K562 (cell line): ENCODE results near the gene MRRF. TPM values are rescaled to one million over a fixed set of nuclear protein-coding genes. Genes with fewer than 3 reads are reported as not detected.

Experiments used
- BDP1 ChIP-seq: IDR thresholded peaks from 3 replicates; pipeline ENCODE4 v1.6.1; 2011; ENCODE audit not compliant: insufficient read length, insufficient read depth
- CXXC5 ChIP-seq: fragments of 250-450 bp; sonication (Bioruptor Pico); IDR thresholded peaks from 2 replicates; pipeline ENCODE4 v1.8.0; 2022; ENCODE audit warnings: inconsistent platforms, mild to moderate bottlenecking, moderate library complexity
- ELF4 ChIP-seq: fragments of 450-650 bp; formaldehyde crosslinking; IDR thresholded peaks from 2 replicates; pipeline ENCODE4 v1.4.0; 2022; ENCODE audit warnings: missing genetic modification characterization
- FOXJ2 ChIP-seq: fragments of 200-800 bp; sonication (Bioruptor generic); IDR thresholded peaks from 2 replicates; pipeline ENCODE4 v1.6.1; 2016; ENCODE audit warnings: missing genetic modification characterization, missing compliant biosample characterization
- GTF2A2 ChIP-seq: IDR thresholded peaks from 2 replicates; pipeline ENCODE4 v1.6.1; 2016; ENCODE audit warnings: mild to moderate bottlenecking, missing genetic modification characterization, missing compliant biosample characterization
- IRF1 ChIP-seq: sonication (generic); formaldehyde crosslinking; IDR thresholded peaks from 2 replicates; pipeline ENCODE4 v1.8.0; 2022; ENCODE audit warnings: missing genetic modification reagents, mild to moderate bottlenecking, borderline replicate concordance
- NCOA2 ChIP-seq, 2 experiments: fragments of 450-650 bp; IDR thresholded peaks; 2 replicates each; pipeline ENCODE4 v1.6.1; 2018; ENCODE audit warnings: mild to moderate bottlenecking in 2 of 2, moderate library complexity in 1 of 2; ENCODE audit not compliant: partially characterized antibody in 2 of 2
- NELFE ChIP-seq: IDR thresholded peaks from 2 replicates; pipeline ENCODE4 v1.6.1; 2011; ENCODE audit warnings: mild to moderate bottlenecking; ENCODE audit not compliant: insufficient read depth, insufficient read length
- NFE2L1 ChIP-seq: fragments of 450-650 bp; IDR thresholded peaks from 2 replicates; pipeline ENCODE4 v1.6.1; 2016; ENCODE audit warnings: missing genetic modification characterization, low read depth, mild to moderate bottlenecking, missing compliant biosample characterization, moderate library complexity, borderline replicate concordance
- RREB1 ChIP-seq: fragments of 250-450 bp; sonication (Bioruptor Pico); IDR thresholded peaks from 2 replicates; pipeline ENCODE4 v1.4.0; 2020
- STAG1 ChIP-seq: sonication (generic); formaldehyde crosslinking; IDR thresholded peaks from 2 replicates; pipeline ENCODE4 v1.5.0; 2020; ENCODE audit warnings: missing genetic modification reagents, borderline replicate concordance
- THRA ChIP-seq: fragments of 450-650 bp; IDR thresholded peaks from 2 replicates; pipeline ENCODE4 v1.6.1; 2017; ENCODE audit warnings: mild to moderate bottlenecking, moderate library complexity
- USF1 ChIP-seq: sonication (generic); formaldehyde crosslinking; IDR thresholded peaks from 2 replicates; pipeline ENCODE4 v1.9.0; 2022; ENCODE audit warnings: mild to moderate bottlenecking, missing genetic modification reagents
- ZFP36 ChIP-seq: fragments of 150-350 bp; IDR thresholded peaks from 2 replicates; pipeline ENCODE4 v1.6.1; 2018; ENCODE audit warnings: low read length, low read depth; ENCODE audit not compliant: partially characterized antibody
- ZNF24 ChIP-seq: fragments of 450-650 bp; IDR thresholded peaks from 2 replicates; pipeline ENCODE4 v1.6.1; 2016
- ZNF583 ChIP-seq: fragments of 250-450 bp; sonication (Bioruptor Pico); IDR thresholded peaks from 2 replicates; pipeline ENCODE4 v1.4.0; 2020
- polyA plus RNA-seq, 8 experiments: library from polyadenylated mRNA; depleted of rRNA in 4 of 8; stranded (reverse) in 5 of 8; unstranded in 3 of 8; fragments of >200 nt; fragmentation: Nextera tagmentation in 2 of 8; fragmentation: Illumina TruSeq in 1 of 8; extraction: Ambion mirVana in 2 of 8; extraction: Trizol in 1 of 8; gene quantifications; 2 replicates each; pipeline versions ENCODE4 v1.2.1 to v1.2.3, GENCODE V29; 2011 to 2014; ENCODE audit warnings: inconsistent platforms in 1 of 8, missing spikeins in 1 of 8
- total RNA-seq, 7 experiments: library from RNA; depleted of rRNA in 6 of 7; stranded (reverse); fragments of >200 nt in 6 of 7; fragmentation: Illumina TruSeq in 2 of 7; extraction: Trizol in 2 of 7; gene quantifications; 2 replicates each; pipeline versions ENCODE4 v1.2.1 to v1.2.3, GENCODE V29; 2011 to 2021; ENCODE audit warnings: low replicate concordance in 1 of 7

Gene MRRF
- total and polyA plus RNA-seq, 9 of the 15 experiments (the other 6 are each of a cell fraction or from before 2014, with no cell fraction given) = 55.0 to 105 (median 81.2) TPM

- TF ChIP-seq USF1 (peak; percentile 26; the same call in 1 of the 2 replicates), NELFE (no peak), ZFP36 (peak; percentile 80), BDP1 (no peak), NFE2L1 (tag) (no peak), GTF2A2 (no peak), THRA (no peak), ZNF583 (CRISPR knock-in tag) (no peak), RREB1 (CRISPR knock-in tag) (no peak), ELF4 (CRISPR knock-in tag) (no peak), ZNF24 (0 out of 2 replicates have a peak, but pooled peaks have one; percentile 20), CXXC5 (CRISPR knock-in tag) (no peak), FOXJ2 (no peak), NCOA2 (IDR thresholded peaks at IDR 0.05; ENCODE audit: partially characterized antibody in 2 of 2) (no peak), IRF1 (CRISPR knock-in tag) (no peak), STAG1 (CRISPR knock-in tag) (no peak)
These were observed 74.9 kb downstream of the MRRF start (continued) for GRCh38 chr9:122339579-122339978.
